ENCODE data around the gene CPNE5.

DNA sequence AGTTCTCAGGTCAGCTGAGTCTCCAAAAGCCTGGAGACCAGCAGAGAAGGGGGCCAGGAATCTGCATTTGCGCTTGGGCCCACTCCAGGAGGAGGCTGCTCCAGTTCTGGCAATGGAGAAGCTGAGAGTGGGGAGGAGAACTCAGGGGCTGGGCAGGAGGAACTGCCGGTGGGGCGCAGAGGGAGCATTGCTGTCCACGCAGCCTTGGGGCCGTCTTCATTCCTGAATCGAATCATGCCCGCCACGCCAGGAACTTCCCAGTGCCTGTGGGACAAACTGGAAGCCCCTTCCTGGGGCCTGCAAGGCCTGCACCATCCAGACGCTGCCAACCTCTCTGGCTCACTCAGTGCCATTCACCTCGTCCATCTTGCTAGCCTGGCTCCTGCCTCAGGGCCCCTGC is 124.7 kb downstream of the CPNE5 start:
- TF ChIP-seq, protein P1, sequence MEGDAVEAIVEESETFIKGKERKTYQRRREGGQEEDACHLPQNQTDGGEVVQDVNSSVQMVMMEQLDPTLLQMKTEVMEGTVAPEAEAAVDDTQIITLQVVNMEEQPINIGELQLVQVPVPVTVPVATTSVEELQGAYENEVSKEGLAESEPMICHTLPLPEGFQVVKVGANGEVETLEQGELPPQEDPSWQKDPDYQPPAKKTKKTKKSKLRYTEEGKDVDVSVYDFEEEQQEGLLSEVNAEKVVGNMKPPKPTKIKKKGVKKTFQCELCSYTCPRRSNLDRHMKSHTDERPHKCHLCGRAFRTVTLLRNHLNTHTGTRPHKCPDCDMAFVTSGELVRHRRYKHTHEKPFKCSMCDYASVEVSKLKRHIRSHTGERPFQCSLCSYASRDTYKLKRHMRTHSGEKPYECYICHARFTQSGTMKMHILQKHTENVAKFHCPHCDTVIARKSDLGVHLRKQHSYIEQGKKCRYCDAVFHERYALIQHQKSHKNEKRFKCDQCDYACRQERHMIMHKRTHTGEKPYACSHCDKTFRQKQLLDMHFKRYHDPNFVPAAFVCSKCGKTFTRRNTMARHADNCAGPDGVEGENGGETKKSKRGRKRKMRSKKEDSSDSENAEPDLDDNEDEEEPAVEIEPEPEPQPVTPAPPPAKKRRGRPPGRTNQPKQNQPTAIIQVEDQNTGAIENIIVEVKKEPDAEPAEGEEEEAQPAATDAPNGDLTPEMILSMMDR (IDR thresholded peaks at IDR 0.05): no peak
- TF ChIP-seq POLR2A (IDR thresholded peaks at IDR 0.05): no peak

Measured in thyroid gland (tissue), 4 donors.